ENCODE measurements around the gene CYSLTR1. TPM values are rescaled to one million over a fixed set of nuclear protein-coding genes. Genes with fewer than 3 reads are reported as not detected.
A peak's percentile ranks its signal among the peaks of the same experiment; 100 is the strongest.

Gene CYSLTR1
- total RNA-seq, 4 donors from 2014 or later, result 0.24 to 1.1 (median 0.76) TPM; not detected in 1

DNA sequence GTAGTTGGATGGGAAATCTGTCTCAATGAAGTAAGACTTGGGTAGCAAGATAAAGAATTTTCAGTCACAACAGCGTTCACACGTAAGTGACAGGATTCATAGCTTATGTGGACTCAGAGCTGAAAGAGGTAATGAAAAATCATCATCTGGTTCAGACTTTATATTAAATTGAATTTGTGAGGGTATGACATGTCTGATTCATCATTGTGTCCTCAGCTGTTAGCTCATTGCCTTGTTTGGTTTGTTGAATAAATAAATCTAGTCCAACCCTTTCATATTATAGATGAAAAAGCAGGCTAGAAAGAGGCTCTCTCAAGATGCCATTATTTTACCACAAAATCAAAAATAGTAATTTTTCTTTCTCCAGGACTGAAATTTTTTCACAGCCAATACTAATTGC, 2.7 kb upstream of the CYSLTR1 start:
- ATAC-seq, result no peak
- intact Hi-C loops (cut with DNase I; ENCODE audit: low total_unique reads), result no loop called here

DNA sequence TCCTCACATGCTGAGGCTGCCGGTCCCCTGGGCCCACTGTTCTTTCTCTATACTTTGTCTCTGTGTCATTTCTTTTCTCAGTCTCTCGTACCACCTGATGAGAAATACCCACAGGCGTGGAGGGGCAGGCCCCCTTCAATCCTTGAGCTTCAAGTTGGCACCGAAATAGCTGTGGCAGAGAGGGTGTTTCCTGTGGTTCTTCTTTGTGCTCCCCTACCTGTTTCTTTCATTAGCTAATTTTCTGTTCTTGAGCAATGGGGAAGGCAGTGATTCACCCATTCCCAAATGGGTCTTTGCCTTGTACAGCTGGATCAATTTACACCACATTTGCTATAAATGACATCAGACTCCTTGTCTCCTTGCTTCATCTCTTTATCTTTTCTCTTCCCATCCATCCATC, 2.1 kb upstream of the CYSLTR1 start:
- no peaks in the 10 kb centered on the region for H3K36me3 ChIP-seq
- H3K27me3 ChIP-seq, result no peaks in the 10 kb centered on the region
- no peaks in the 10 kb centered on the region for H3K9me3 ChIP-seq
- ATAC-seq (no peak), DNase-seq (no peak)
- no peaks in the 10 kb centered on the region for H3K4me1 ChIP-seq
- no peak overlapping the region for H3K27ac ChIP-seq
- in situ Hi-C loops (cut with MboI; ENCODE audit: low sequenced_read_pairs in 4 of 4), result loop anchor here in 1 of 4 donors (25.0 kb wide), 1 partner anchor 108 kb away; no protein-coding TSS in a partner anchor
- no peak overlapping the region for H3K4me3 ChIP-seq
- TF ChIP-seq, protein P1, sequence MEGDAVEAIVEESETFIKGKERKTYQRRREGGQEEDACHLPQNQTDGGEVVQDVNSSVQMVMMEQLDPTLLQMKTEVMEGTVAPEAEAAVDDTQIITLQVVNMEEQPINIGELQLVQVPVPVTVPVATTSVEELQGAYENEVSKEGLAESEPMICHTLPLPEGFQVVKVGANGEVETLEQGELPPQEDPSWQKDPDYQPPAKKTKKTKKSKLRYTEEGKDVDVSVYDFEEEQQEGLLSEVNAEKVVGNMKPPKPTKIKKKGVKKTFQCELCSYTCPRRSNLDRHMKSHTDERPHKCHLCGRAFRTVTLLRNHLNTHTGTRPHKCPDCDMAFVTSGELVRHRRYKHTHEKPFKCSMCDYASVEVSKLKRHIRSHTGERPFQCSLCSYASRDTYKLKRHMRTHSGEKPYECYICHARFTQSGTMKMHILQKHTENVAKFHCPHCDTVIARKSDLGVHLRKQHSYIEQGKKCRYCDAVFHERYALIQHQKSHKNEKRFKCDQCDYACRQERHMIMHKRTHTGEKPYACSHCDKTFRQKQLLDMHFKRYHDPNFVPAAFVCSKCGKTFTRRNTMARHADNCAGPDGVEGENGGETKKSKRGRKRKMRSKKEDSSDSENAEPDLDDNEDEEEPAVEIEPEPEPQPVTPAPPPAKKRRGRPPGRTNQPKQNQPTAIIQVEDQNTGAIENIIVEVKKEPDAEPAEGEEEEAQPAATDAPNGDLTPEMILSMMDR (IDR thresholded peaks at IDR 0.05 in 4 of 5, conservative IDR thresholded peaks at IDR 0.05 in 1 of 5), result no peak
- no peak for TF ChIP-seq POLR2A (IDR thresholded peaks at IDR 0.05)
- intact Hi-C loops (cut with DNase I; ENCODE audit: low total_unique reads), result no loop called here

More for the DNA sequence above, 2.7 kb upstream of the CYSLTR1 start:
- TF ChIP-seq, protein P1 (IDR thresholded peaks at IDR 0.05 in 4 of 5, conservative IDR thresholded peaks at IDR 0.05 in 1 of 5), result no peak
- TF ChIP-seq POLR2A (IDR thresholded peaks at IDR 0.05), result no peak
- Histone ChIP-seq H3K4me1 (no peaks in the 10 kb centered on the region), H3K27me3 (no peaks in the 10 kb centered on the region), H3K9me3 (no peaks in the 10 kb centered on the region), H3K4me3 (no peak overlapping the region), H3K27ac (no peak overlapping the region), H3K36me3 (no peaks in the 10 kb centered on the region)
- in situ Hi-C loops (cut with MboI; ENCODE audit: low sequenced_read_pairs in 4 of 4), result loop anchor here in 1 of 4 donors (25.0 kb wide), 1 partner anchor 107 kb away; no protein-coding TSS in a partner anchor
- no peak for DNase-seq

DNA sequence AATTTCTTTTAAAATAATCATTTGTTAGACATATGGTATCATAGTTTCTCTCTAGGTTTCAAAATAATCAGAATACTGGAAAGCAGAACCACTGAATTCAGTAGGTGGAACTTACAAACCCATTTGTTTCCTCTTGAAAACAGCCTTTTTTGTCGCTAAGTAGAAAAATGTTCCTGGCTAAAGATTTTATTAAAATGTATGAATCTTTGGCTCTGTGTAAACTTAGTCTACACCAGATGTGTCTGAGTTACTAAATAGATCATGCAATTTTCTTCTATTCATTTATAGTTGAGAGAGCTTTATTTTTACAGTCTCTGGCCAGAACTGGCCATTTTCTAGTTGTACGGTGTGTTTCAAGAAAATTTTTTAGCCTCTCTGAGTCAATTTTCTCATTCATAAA, 1.0 kb downstream of the CYSLTR1 start:
- peak overlapping the region in 1 of 4 donors; percentile 21 for H3K4me3 ChIP-seq

DNA sequence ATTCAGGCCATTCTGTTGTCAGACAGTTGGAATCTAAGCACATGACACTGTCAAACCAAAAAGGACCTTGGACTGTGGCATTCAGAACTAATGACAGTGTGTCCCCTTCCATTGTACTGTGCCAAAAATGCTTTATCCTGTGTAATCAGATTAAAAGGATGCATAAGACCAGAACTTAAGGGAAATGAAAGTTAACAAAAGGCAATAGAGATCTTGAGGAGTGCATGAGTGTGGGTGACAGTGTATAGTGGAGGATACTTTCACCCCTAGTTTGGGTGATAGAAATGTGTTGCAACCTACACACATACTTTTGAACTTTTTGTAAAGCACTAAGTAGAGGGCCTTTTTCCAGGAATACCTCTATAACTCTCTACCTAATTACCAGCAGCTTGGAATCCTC, 4.5 kb downstream of the CYSLTR1 start:
- Histone ChIP-seq H3K27ac (no peak overlapping the region), H3K4me3 (no peak overlapping the region), H3K36me3 (no peaks in the 10 kb centered on the region), H3K27me3 (no peaks in the 10 kb centered on the region), H3K9me3 (no peaks in the 10 kb centered on the region), H3K4me1 (no peaks in the 10 kb centered on the region)
- TF ChIP-seq, protein P1 (IDR thresholded peaks at IDR 0.05 in 4 of 5, conservative IDR thresholded peaks at IDR 0.05 in 1 of 5), result no peak
- TF ChIP-seq POLR2A (IDR thresholded peaks at IDR 0.05), result no peak
- no peak for DNase-seq
- ATAC-seq, result no peak
- intact Hi-C loops (cut with DNase I; ENCODE audit: low total_unique reads) (no loop called here), in situ Hi-C loops (cut with MboI; ENCODE audit: low sequenced_read_pairs in 4 of 4) (no loop called here)

More for the DNA sequence above, 1.0 kb downstream of the CYSLTR1 start:
- H3K36me3 ChIP-seq, result no peaks in the 10 kb centered on the region
- DNase-seq (no peak), ATAC-seq (no peak)
- in situ Hi-C loops (cut with MboI; ENCODE audit: low sequenced_read_pairs in 4 of 4) (loop anchor here in 1 of 4 donors (25.0 kb wide), 1 partner anchor 111 kb away; no protein-coding TSS in a partner anchor), intact Hi-C loops (cut with DNase I; ENCODE audit: low total_unique reads) (no loop called here)
- H3K9me3 ChIP-seq, result no peaks in the 10 kb centered on the region
- no peaks in the 10 kb centered on the region for H3K4me1 ChIP-seq
- H3K27ac ChIP-seq, result no peak overlapping the region
- no peak for TF ChIP-seq POLR2A (IDR thresholded peaks at IDR 0.05)
- TF ChIP-seq, protein P1 (IDR thresholded peaks at IDR 0.05 in 4 of 5, conservative IDR thresholded peaks at IDR 0.05 in 1 of 5), result no peak
- H3K27me3 ChIP-seq, result no peaks in the 10 kb centered on the region

DNA sequence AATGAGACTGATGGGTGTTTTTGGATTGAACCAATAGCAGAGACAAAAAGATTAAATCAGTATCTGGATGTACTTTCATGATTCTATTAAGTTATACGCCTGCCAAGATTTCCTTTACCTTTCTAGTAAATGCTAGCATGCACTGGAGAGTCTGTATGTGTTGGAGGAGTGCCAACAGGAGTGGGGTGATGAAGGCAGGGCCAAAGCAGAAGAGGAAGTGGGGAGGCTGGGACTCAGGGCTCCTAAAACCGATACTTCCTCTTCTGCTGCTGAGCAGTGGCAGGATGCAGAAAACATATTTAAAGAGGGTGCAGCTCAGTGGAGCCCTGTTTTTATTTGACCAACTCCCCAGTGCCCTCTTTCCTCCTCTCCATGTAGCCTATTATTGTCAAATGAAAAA, 5.6 kb downstream of the CYSLTR1 start:
- Histone ChIP-seq H3K27ac (no peak overlapping the region), H3K4me3 (no peak overlapping the region), H3K36me3 (no peaks in the 10 kb centered on the region), H3K4me1 (no peaks in the 10 kb centered on the region), H3K27me3 (no peaks in the 10 kb centered on the region), H3K9me3 (no peaks in the 10 kb centered on the region)
- ATAC-seq, result no peak
- in situ Hi-C loops (cut with MboI; ENCODE audit: low sequenced_read_pairs in 4 of 4), result no loop called here
- peak; percentile 2 to 14 for DNase-seq
- intact Hi-C loops (cut with DNase I; ENCODE audit: low total_unique reads), result no loop called here
- no peak for TF ChIP-seq POLR2A (IDR thresholded peaks at IDR 0.05)
- TF ChIP-seq, protein P1 (IDR thresholded peaks at IDR 0.05 in 4 of 5, conservative IDR thresholded peaks at IDR 0.05 in 1 of 5), result no peak
